ENCODE data around the gene ASNSD1.

ASNSD1 gene

DNA sequence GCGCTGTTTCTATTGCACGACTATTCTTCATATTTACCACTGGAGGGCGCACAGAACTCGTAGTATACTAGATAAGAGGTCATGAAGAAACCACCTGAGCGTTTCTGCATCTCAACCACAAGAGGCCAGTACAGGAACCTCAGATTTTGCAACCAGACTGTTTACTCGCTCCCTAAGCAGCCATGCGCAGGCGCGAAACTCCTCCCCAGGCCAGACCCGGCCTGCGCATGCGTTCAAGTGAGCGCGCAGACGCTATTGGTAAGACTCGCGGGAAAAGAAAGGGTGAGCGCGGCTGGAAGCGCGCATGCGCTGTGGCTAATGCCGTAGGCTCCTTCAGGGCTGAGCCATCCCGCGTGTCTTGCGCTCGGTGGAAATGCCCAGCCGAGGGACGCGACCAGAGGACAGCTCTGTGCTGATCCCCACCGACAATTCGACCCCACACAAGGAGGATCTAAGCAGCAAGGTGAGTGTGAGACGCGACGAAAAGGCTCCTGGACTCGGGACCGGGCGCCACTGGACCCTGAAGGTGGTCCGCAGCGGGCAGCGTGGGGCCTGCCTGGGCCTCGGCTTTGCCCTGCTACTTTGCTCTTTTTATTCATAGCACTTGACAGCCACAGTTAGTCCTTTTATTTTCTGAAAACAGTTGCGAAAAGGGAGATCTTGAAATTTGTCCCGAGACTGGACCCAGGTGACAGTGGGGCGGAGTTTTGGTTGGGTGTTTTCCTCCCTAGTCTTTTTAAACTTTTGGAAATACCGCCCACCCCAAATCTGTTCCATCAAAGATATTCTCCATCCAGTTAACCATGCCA is at the start of gene ASNSD1:
Gene ASNSD1, plus strand, starts transcription at position 312 of the 809 bp plus-strand sequence. CDS start 4,674 bp downstream, outside the sequence.
- peak; percentile 98 for DNase-seq

DNA sequence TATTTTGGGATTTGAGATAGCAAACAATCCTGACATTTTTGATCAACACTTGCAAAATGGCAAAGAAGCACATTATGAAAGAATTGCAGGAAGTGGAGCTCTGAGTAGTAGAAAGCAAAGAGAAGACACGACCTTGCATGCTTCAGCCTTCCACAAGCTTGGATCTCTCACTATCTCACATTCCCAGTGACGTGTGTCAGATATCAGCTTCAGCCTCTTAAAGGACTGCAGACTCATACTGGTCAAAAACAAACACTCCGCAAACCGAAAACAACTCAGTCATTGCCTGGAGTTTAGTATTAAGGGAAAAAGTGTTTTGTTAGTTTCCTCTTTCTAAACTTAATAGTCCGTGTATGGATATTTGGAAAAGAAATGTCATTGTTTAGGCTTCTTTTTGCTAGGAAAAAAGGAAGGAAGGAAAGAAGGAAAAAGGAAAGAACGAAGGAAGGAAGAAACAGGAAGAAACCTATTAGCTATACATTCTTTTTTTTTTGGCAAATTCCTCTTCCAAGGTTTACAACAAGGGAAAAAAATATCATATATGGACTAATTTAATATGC is 48.1 kb upstream of the ASNSD1 start:
- DNase-seq: no peak

DNA sequence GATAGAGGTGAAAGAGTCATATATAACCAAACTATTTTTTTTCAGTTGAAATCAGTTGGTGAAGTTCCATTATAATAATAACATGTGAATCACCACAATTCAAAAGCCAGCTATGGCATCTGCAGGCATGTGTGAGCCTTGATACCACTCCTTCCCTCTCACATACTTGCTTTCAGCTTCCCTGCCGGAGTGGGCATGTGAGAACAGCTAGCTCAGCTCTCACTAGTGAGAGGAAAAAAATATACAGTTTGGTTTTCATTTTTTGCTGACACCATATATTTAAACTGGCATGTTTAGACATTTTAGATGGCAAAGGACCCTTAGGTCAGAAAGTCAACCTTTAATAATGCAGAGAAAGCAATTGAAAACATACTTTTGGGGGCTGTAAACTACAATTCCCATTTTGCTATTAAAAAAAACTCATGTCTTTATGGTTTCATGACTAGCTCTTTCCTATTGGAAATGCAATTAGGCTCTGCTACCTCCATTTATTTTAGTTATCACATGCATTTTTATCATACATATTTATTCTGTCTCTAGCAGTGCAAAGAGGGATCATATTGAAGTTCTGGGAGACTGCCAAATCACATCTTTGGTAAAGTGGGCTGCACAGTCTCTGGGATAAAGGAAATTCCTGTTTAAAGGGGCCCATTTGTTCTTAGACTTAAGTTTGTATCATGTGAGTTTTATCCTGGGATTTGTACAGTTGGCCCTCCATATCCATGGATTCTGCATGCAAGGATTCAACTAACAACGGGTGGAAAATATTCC is 47.4 kb upstream of the ASNSD1 start:
- DNase-seq: no peak

DNA sequence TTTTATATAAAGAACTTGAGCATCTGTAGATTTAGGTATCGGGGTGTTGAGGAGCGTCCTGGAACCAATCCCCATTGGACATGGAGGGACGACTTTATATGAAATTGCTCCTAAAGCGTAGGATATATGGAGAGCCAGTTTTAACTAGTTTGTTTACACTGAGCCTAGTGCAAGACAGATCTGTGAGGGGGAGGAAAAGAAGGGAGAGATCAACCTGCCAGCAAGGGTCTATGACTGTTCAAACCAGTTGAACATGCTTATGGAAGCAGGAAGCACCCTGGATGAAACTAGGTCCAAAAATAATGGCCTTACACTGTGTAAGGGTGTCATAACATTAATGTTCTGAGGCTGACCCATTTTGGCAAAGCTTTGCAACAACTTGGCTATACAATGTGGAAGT is 46.7 kb upstream of the ASNSD1 start:
- DNase-seq: no peak

DNA sequence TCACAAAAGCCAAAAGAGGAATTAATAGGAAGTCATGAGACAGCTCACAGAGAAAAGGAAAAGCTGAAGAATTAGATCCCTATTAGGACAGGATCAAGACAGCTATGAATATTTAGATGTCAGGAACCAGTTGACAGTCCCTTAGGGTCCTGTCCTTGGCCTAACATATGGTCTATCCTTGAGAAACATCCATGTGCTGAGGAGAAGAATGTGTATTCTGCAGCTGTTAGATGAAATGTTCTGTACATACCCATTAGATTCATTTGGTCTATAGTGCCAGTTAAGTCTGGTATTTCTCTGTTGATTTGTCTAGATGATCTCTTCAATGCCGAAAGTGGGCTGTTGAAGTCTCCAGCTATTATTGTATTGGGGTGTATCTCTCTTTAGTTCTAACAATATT is 43.1 kb upstream of the ASNSD1 start:
- DNase-seq: no peak

DNA sequence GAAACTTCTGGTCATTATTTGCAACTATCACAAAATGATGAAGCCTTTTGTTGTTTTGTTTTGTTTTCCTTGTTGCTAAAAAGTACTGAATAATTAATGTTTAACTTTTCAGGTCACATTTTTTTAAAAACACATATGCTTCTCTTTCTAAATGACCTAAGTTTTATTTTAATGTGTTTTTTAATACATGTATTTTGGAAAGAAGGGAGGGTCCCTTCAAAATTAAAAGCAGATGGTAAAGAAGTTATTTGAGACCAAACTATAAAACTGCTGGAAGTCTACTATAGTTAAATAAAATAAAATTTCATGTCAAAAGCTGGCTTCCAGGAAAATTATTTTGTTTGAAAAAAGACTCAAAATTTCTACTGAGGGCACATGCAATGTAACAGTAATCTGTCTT is 39.5 kb upstream of the ASNSD1 start:
- DNase-seq: no peak

DNA sequence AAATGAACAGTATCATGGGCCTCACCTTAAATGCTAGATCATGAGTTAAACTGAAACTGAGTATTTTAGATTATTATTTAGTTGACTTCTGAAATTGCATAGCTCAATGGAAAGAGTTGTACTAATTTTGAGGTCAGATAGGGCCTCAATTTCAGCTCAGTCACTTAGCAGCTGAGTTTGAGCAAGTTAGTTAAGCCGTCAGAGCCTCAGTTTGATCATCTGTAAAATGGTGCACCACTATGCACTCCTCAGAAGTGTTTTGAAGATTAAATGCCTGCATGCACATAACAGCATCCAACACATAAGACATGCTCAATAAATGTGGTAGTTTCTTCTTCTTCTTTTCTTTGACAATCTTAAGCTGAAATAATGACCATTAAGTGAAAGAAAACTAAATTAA is 38.2 kb upstream of the ASNSD1 start:
- no peak for DNase-seq

DNA sequence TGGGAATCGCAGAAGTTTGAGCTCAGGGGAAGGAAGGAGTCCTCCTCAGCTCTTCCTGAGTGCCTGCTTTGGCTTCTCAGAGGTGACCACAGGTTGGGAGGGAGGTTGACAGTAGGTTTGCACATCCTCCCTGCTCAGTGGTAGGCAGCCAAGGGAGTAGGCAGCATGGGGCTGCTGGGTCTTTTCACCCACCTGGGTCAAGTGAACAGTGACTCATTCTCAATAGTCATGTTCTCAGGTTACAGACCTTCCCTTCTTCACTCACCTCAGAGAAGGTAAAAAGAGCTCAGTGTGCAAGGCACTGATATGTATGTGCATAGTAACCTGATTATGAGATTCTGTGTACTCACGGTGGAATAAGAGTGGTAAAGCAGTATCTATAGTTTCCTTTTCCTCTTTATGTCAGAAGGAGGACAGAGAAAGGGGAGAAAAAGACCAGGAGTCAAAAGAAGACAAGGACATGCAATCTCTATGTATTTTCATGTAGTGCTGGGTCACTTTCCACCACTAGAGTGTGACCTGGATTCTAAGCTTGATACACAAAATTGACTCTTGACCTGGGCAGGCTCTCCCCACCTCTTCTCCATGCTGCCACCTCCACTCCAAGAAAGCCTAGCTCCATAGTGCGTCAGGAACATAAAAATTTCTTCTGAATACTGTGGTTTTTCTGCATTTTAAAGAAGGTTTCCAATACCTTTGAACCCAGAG is 36.5 kb upstream of the ASNSD1 start:
- no peak for DNase-seq

DNA sequence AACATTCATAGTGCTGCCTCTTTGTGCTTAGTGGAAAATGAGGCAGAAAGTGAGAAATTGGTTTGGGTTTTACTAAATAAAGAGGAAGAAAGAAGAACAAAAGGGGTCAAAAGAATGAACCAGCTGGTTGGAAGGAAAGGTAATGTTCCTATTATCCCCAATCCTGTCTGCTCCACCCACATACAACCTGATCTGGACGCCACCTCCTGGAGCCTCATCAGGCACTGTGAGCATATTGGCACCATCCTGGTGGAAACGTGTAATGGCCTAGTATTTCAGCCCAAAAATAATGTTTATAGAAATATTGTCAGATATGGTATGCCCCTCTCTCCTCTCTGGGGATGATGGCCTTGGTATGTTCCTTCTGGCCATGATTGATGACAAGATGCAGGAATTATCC is 35.6 kb upstream of the ASNSD1 start:
- DNase-seq: no peak

DNA sequence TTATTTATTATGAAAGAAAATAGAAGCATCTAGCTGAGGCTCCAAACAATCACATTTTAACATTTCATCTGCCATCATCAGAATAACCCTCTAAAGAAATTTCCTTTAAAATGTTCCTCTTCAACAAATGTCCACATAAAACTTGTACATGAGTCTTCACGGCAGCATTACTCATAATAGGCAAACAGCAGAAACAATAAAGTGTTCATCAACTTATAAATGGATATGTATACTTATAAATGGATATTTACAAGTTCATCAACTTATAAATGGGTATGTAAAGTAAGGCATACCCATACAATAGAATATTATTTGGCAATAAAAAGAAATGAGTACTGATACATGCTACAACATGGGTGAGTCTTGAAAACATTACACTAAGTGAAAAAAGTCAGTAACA is 33.5 kb upstream of the ASNSD1 start:
- no peak for DNase-seq

DNA sequence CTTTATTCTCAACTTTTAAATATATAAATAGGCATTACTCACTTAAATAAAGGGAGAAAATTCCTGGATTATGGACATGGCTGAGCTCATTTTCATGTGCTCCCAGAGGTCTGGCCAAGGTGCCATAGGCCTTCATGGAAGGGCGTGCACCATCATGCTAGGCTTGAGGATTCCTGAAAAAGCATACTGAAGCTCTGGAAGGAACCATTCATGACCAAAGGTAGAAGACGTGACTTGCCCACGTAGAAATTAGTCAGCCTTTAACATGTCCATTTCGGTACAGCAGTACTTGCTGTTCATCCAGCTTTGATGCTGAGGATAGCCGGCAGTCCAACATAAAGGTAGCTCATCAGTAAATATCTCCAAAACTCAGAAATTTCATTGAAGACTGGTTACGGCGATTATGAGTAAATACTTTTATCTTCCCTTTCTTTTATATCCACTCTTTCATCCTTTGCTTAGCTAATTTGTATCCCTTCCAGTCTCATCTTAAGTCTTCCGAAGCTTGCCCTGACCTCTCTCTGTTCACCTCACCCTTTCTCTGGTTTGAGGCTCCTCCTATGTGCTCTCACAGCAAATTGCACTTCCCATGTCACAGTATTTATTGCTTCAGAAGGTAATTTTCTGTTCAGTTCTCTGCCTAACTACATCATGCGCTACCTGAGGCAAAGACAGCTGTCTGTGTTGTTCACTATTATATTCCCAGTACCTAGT is 32.3 kb upstream of the ASNSD1 start:
- DNase-seq: no peak

DNA sequence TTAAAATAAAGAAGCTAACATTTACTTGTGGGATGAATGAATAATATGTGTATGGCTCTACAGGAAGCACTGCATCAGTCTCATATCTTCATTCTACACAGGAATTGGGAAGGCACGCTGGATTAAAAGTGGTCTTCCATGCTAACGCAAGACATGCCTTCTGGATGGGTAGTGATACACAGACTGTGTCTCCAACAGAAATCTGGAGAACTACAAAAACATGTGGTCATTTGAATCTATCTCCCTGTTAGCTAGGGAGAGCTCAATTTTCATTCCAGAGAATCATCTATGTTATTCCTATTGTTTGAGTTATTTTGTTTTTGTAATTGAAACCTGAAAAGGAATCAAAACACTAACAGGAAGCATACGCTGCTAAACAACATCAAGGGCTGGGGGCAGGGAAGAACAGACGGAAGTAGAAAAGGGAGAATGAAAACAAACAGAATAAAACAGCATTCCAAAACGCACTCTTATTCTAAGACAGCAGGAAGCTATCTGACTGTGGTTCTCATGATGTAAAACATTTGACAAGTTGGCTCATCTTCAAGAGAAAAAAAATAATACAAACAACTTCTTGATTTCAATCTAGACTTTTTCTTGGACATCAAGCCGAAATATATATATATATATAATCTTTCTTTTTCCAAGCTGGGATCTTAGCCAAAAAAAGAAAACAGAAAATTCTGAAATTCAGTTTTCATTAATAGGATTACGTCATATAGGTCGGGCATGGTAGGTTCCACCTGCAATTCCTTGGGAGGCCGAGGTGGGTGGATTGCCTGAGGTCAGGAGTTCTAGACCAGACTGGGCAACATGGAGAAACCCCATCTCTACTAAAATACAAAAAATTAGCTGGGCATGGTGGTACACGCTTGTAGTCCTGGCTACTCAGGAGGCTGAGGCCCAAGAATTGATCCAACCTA is 31.5 kb upstream of the ASNSD1 start:
- no peak for DNase-seq

DNA sequence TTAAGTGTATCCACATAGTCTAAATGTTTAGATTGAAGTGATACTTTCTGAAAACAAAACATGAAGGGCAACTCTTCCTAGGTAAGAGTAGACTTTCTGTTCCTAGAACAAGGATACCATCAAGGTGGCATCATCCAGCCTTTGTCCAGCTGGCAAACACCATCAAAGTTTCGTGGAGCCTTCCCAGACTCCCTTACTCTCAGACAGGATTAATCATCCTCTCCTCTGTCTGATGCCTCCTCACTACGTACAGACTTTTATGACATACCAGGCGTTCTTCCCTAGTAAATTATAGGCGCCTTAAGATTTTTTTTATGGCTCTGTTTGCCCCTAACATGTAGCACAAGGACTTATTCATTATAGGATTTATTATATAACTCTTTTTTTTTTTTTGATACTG is 29.4 kb upstream of the ASNSD1 start:
- no peak for DNase-seq

DNA sequence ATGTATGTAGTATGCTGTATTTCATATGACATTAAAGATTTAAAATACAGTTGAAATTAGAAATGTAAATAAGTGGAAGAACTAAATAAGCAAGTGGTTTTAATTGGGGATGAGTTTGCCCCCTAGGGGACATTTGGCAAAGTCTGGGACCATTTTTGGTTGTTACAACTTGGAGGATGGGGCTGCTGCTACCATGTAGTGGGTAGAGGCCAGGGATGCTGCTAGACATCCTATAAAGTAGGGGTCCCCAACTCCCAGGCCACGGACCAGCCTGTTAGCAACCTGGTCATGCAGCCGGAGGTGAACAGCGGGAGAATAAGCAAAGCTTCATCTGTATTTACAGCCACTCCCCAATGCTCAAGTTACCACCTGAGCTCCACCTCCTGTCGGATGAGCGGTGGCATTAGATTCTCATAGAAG is 27.9 kb upstream of the ASNSD1 start:
- DNase-seq: no peak

DNA sequence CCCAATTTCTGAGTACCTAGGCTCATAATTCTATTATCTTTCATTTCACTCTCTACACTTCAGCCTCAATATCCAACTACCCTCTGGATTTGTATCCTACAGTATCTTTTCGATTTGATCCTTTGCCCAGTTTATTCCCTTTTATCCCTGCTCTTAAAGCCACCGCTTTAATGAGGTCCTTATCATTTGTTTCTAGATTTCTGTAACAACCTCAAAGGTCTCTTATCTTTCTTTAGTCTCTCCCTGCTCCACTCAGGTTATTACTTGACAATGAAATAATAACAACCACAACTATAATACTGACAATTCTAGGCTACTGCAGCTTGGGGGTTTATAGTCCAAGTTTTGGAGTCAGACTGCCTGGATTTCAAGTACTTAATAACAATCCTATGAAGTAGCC is 25.9 kb upstream of the ASNSD1 start:
- DNase-seq: no peak

DNA sequence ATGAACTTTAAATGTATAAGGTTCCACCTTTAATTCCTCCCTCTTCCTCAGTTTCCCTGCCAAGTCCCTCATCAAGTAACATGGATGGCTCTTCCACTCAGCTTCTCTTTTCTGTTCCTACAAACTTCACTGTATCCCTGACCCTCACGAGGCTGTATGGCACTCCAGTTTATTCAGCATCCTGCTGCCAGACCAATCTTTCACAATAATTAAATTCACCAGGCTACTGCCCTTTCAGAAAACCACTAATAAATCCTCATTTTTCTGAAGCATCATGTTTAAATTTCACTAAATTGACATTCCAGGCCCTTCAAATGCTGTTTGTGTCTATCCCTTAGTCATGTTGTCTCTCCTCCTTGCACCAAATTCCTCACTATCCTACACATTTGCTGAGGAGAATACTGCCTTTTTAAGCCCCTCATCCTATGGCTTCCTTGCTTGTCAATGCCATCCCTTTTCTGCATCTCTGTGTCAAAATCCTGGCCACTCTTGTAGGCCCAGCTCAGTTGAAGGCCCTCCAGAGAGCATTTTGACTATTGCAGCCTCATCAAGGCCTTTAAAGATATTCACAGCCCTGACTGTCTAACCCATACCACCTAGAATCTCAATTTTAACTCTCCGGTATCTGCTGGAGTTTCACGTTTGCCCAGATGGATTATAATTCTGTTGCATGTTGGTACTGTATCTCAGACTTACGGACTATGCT is 22.8 kb upstream of the ASNSD1 start:
- DNase-seq: no peak

DNA sequence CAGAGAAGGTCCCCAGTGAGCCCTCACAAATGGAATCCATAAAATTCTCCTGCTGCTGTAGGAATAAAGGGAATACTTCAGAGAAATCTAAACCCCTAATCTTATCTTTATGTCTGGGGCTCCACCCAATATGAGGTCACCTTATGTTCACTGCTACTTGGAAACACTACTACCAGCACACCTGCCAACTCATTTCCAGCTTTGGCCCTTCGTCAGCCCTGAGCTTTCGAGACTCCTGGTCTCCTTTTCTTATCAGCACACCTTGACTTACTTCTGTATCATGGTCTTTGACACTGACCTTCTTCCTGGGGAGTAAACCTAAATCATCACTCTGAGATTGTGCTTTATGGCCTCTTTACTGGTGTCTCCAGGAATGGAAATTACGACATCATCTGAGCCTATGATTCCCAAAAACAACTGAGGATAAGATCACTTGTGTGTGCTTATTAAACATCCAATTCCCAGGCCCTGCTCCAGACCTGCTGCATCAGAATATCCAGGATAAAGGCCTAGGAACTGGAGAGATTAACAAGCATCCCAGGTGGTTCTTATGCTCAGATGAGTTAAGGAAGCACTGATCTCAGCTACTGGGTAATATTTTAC is 22.2 kb upstream of the ASNSD1 start:
- DNase-seq: no peak

DNA sequence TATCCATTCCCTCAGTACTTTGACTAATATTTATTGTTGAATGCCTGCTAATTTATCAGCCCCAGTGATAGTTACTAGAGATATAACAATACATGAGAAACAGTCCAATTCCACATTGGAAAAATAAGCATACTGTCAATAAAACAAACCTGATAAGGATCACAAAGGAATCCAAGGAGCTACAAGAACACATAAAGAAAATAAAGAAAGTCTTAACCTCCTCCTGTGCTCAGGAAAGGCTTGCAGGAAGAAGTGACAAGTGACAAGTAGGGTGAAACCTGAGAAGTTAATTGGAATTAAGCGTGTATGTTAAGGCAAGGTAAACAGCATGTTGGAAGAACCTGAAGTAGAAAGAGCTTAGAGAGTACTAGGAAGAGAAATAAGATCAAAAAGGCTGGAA is 20.3 kb upstream of the ASNSD1 start:
- DNase-seq: no peak

DNA sequence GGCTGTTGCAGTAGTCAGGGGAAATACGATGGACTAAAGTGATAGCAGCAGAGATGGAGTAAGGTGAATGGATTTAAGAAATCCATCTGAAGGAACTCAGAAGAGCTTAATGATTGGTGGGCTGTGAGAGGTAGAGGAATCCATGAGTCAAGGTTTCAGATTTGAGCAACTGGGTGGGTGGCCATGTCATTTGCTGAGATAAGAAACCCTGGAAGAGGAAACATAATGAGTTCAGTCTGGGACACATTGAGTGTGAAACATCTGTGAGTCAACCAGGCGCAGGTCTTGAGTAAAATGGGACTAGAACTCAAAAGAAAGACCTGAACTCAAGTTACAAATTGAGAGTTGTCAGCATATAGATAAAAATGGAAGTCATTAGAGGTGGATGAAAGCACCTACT is 19.7 kb upstream of the ASNSD1 start:
- no peak for DNase-seq

DNA sequence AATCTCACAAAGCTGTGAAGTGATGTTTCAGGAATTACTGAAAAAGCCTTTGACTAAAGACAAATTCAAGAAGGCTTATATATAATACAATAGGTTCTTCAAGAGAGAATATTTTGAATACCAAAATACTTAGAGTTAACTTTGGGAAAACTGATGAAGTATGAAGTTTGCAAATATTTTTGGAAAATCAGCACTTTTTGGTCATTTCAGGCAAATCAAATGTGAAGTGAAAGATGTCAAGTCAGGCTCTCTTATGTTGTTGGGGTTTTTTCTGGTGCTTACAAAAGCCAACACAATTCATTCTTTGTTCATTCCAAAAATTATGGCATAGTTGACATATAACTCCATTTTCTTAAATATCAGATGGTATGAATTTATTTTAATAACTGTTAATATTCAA is 14.7 kb upstream of the ASNSD1 start:
- no peak for DNase-seq
